ENCODE data around the gene PDZRN3. TPM values are rescaled to one million over a fixed set of nuclear protein-coding genes. Genes with fewer than 3 reads are reported as not detected.

Gene PDZRN3
- total and polyA plus RNA-seq, 2 donors (not counting 3 experiments of a cell fraction or from before 2014, with no cell fraction given), result not detected

- BruUV-seq (replicated peaks), result no TSS peak
- Histone ChIP-seq H3K27ac (ENCODE audit: insufficient read depth, low read depth, low read length) (no peak overlapping the region), H3K36me3 (ENCODE audit: control insufficient read depth in 2 of 2, extremely low read depth in 1 of 2, insufficient read depth in 2 of 2, low read length in 2 of 2) (no peaks in the 10 kb centered on the region), H3K4me3 (replicated peaks in 1 of 3; ENCODE audit: insufficient read depth in 1 of 3, low read depth in 1 of 3, low read length in 3 of 3) (no peak overlapping the region), H3K4me2 (ENCODE audit: insufficient read depth, low read length) (no peak overlapping the region), H3K27me3 (ENCODE audit: control insufficient read depth in 2 of 2, insufficient read depth in 2 of 2, low read length in 2 of 2) (peaks cover 5% of the 10 kb centered on the region in 2 experiments), H3K4me1 (ENCODE audit: control insufficient read depth, extremely low read depth, insufficient read depth, low read length) (no peaks in the 10 kb centered on the region), H3K9ac (replicated peaks; ENCODE audit: extremely low read depth, insufficient read depth, low read length) (no peak overlapping the region), H3K9me1 (replicated peaks; ENCODE audit: control insufficient read depth, extremely low read depth, insufficient read depth, low read length) (no peaks in the 10 kb centered on the region), H3K9me3 (replicated peaks; ENCODE audit: control insufficient read depth, insufficient read depth, low read length) (no peaks in the 10 kb centered on the region), H4K20me1 (replicated peaks; ENCODE audit: control insufficient read depth, extremely low read depth, insufficient read depth, low read length) (no peaks in the 10 kb centered on the region), H3K79me2 (ENCODE audit: control insufficient read depth, insufficient read depth, low read length) (no peaks in the 10 kb centered on the region), H2AFZ (ENCODE audit: low read depth, low read length) (no peak overlapping the region)
- dilution Hi-C loops (cut with MboI; ENCODE audit: extremely low pct_ligation_motif_present, low sequenced_read_pairs), result no loop called here
- DNase-seq (ENCODE audit: low read depth, low spot score) (peak; percentile 15), FAIRE-seq (no peak)
- ChIA-PET POLR2A (no interaction called here), CTCF (no interaction called here)
- TF ChIP-seq EZH2 (IDR thresholded peaks at IDR 0.05; ENCODE audit: borderline replicate concordance, low read depth, low read length, severe bottlenecking) (no peak), FOS (IDR thresholded peaks at IDR 0.05; ENCODE audit: borderline replicate concordance, insufficient read depth, low read length) (no peak), JUN (IDR thresholded peaks at IDR 0.05; ENCODE audit: borderline replicate concordance, insufficient read depth, insufficient read length, low read depth) (no peak), POLR2AphosphoS5 (IDR thresholded peaks at IDR 0.05; ENCODE audit: insufficient read depth, low read depth, low read length) (no peak), GATA2 (IDR thresholded peaks at IDR 0.05; ENCODE audit: insufficient read depth, insufficient read length, low read depth, low read length) (no peak), MAX (IDR thresholded peaks at IDR 0.05; ENCODE audit: insufficient read depth, insufficient read length) (no peak), POLR2A (IDR thresholded peaks at IDR 0.05; ENCODE audit: low read depth, low read length) (no peak), MYC (IDR thresholded peaks at IDR 0.05; ENCODE audit: low read depth, low read length) (no peak)
- TF ChIP-seq, protein P1, sequence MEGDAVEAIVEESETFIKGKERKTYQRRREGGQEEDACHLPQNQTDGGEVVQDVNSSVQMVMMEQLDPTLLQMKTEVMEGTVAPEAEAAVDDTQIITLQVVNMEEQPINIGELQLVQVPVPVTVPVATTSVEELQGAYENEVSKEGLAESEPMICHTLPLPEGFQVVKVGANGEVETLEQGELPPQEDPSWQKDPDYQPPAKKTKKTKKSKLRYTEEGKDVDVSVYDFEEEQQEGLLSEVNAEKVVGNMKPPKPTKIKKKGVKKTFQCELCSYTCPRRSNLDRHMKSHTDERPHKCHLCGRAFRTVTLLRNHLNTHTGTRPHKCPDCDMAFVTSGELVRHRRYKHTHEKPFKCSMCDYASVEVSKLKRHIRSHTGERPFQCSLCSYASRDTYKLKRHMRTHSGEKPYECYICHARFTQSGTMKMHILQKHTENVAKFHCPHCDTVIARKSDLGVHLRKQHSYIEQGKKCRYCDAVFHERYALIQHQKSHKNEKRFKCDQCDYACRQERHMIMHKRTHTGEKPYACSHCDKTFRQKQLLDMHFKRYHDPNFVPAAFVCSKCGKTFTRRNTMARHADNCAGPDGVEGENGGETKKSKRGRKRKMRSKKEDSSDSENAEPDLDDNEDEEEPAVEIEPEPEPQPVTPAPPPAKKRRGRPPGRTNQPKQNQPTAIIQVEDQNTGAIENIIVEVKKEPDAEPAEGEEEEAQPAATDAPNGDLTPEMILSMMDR (IDR thresholded peaks at IDR 0.05; ENCODE audit: extremely low read depth in 1 of 2, insufficient read depth in 1 of 2, low read depth in 1 of 2, low read length in 2 of 2), result no peak
- intact Hi-C loops (cut with micrococcal nuclease), result no loop called here
These were observed 522 bp downstream of the PDZRN3 start for GRCh38 chr3:73624017-73624820.
